Adrenal gland (tissue), 12 donors: ENCODE measurements around the gene RPUSD3. TPM values are rescaled to one million over a fixed set of nuclear protein-coding genes. Genes with fewer than 3 reads are reported as not detected.
A peak's percentile ranks its signal among the peaks of the same experiment; 100 is the strongest.
"Not testable (repeated sequence)": the region's sequence is repeated elsewhere in the genome, so short reads cannot be mapped to it uniquely, and the experiment has no call there.

Experiments
- DNase-seq, 7 donors: peaks; one replicate each; pipeline ENCODE4 v3.0.0-alpha.2; 2019 to 2020
- H3K27ac ChIP-seq, 5 donors: fragments of 200-600 bp; sonication (generic) in 4 of 5; 1 replicate in 3 of 5; 2 replicates in 2 of 5; pipeline versions ENCODE4 v1.5.1 to v1.8.0; 2016 to 2020; ENCODE audit warnings: mild to moderate bottlenecking in 1 of 5
- H3K27me3 ChIP-seq: fragments of 200-600 bp; 2 replicates; pipeline ENCODE4 v1.8.0; 2021
- H3K36me3 ChIP-seq, 2 donors: fragments of 200-600 bp; replicated peaks in 1 of 2; 1 replicate in 1 of 2; 2 replicates in 1 of 2; pipeline versions ENCODE4 v1.5.1 to v1.8.0; 2018 to 2022
- H3K4me1 ChIP-seq, 2 donors: fragments of 200-600 bp; replicated peaks in 1 of 2; 1 replicate in 1 of 2; 2 replicates in 1 of 2; pipeline versions ENCODE4 v1.5.1 to v1.8.0; 2018 to 2021
- H3K4me3 ChIP-seq, 4 donors: fragments of 200-600 bp; sonication (generic) in 3 of 4; one replicate each; pipeline ENCODE4 v1.5.1; 2016 to 2018
- H3K9me3 ChIP-seq, 3 donors: fragments of 200-600 bp; sonication (generic) in 1 of 3; replicated peaks in 1 of 3; 1 replicate in 2 of 3; 2 replicates in 1 of 3; pipeline versions ENCODE4 v1.5.1 to v1.8.0; 2016 to 2021
- CTCF ChIP-seq, 6 experiments: fragments of 450-650 bp in 4 of 6; fragments of 200-600 bp in 2 of 6; sonication (generic) in 1 of 6; IDR thresholded peaks; 1 replicate in 5 of 6; 2 replicates in 1 of 6; pipeline versions ENCODE4 v1.5.1 to v1.8.0; 2016 to 2021; ENCODE audit warnings: antibody characterized with exemption in 6 of 6, mild to moderate bottlenecking in 2 of 6, moderate library complexity in 1 of 6
- POLR2A ChIP-seq, 2 donors: fragments of 450-650 bp; IDR thresholded peaks; one replicate each; pipeline ENCODE4 v1.6.1; 2017; ENCODE audit warnings: antibody characterized with exemption in 2 of 2, mild to moderate bottlenecking in 2 of 2, moderate library complexity in 1 of 2
- WGBS, 4 donors: extraction: QIAGEN DNeasy Blood & Tissue Kit in 2 of 4; methylation state at CpG; one replicate each; pipeline versions ENCODE4 v1.1.5 to v1.1.7; 2013 to 2017; 5-methylcytosine and 5-hydroxymethylcytosine counted together
- intact Hi-C, 2 donors: fragments of 100-400 bp; cut with DNase I; formaldehyde crosslinking; loops; one replicate each; pipeline versions ENCODE4 v1.14.1 to v1.15.0; 2022 to 2023
- polyA plus RNA-seq, 3 donors: library from polyadenylated mRNA; stranded (reverse); fragments of 200-250 nt in 2 of 3; fragments of 350-450 nt in 1 of 3; fragmentation: Illumina TruSeq in 1 of 3; extraction: RNeasy Lipid Tissue Mini Kit (QIAGEN cat#74804) in 1 of 3; gene quantifications; one replicate each; pipeline ENCODE4 v1.2.3, GENCODE V29; 2013 to 2014
- total RNA-seq, 9 donors: library from RNA; depleted of rRNA in 4 of 9; stranded (reverse); fragments of >200 nt in 4 of 9; fragments of 120-200 nt in 1 of 9; fragmentation: NEBNext Ultra II Directional in 1 of 9; extraction: Animal tissue kit (Norgen Biotek cat#: 25700) in 1 of 9; gene quantifications; one replicate each; pipeline versions ENCODE4 v1.1.0 to v1.2.4, GENCODE V29; 2013 to 2023
- donor health status: healthy with polysubstance abuse.
- donor health status: Bipolar disorder and iron deficiency.
- donor health status: DM: yes; HTN: yes; CAD: no.
- donor health status: DM: no; HTN: no; CAD: no.
- donor health status: DM: no; HTN: no; CAD: no.
- donor health status: DM: yes; HTN: yes; CAD: no.

Gene RPUSD3
- total and polyA plus RNA-seq, 12 donors: 21.5 to 116 (median 48.3) TPM

GRCh38 chr3:9861201-9861600, 17.4 kb upstream of the RPUSD3 start:
- Histone ChIP-seq H3K27me3 (no peaks in the 10 kb centered on the region), H3K27ac (no peak overlapping the region), H3K36me3 (no peaks in the 10 kb centered on the region), H3K4me1 (peaks cover 19 to 24% of the 10 kb centered on the region in 2 donors), H3K9me3 (no peaks in the 10 kb centered on the region), H3K4me3 (no peak overlapping the region)
- WGBS, 4 donors: 95 to 100% (median 96%) methylated on average over 3 to 4 of the region's 4 CpGs
- TF ChIP-seq POLR2A (IDR thresholded peaks at IDR 0.05): no peak
- TF ChIP-seq CTCF (IDR thresholded peaks at IDR 0.05): no peak
- DNase-seq: no peak
- intact Hi-C loops: no loop called here

GRCh38 chr3:9859530-9860025, 15.8 kb upstream of the RPUSD3 start:
- Histone ChIP-seq H3K4me1 (peaks cover 11 to 13% of the 10 kb centered on the region in 2 donors), H3K4me3 (no peak overlapping the region), H3K9me3 (no peaks in the 10 kb centered on the region), H3K36me3 (no peaks in the 10 kb centered on the region), H3K27me3 (no peaks in the 10 kb centered on the region), H3K27ac (no peak overlapping the region)
- no peak for TF ChIP-seq POLR2A (IDR thresholded peaks at IDR 0.05)
- TF ChIP-seq CTCF (IDR thresholded peaks at IDR 0.05): no peak
- 88 to 93% (median 92%) methylated on average over 5 to 12 of the region's 12 CpGs for WGBS, 4 donors
- intact Hi-C loops: no loop called here
- no peak for DNase-seq

- Histone ChIP-seq H3K27ac (no peak overlapping the region), H3K4me1 (no peaks in the 10 kb centered on the region), H3K9me3 (no peaks in the 10 kb centered on the region), H3K36me3 (no peaks in the 10 kb centered on the region), H3K27me3 (no peaks in the 10 kb centered on the region), H3K4me3 (no peak overlapping the region)
- DNase-seq: no peak
- TF ChIP-seq CTCF (IDR thresholded peaks at IDR 0.05) (no peak), POLR2A (IDR thresholded peaks at IDR 0.05) (no peak)
- intact Hi-C loops: no loop called here
- 88 to 100% (median 96%) methylated on average over 1 to 3 of the region's 3 CpGs for WGBS, 4 donors
Observed at GRCh38 chr3:9855594-9855993, 11.8 kb upstream of the RPUSD3 start.

- intact Hi-C loops, H3K36me3 ChIP-seq, H3K4me3 ChIP-seq, H3K27me3 ChIP-seq, DNase-seq, H3K9me3 ChIP-seq, H3K27ac ChIP-seq, H3K4me1 ChIP-seq: not testable (repeated sequence)
- 82 to 88% (median 85%) methylated on average over 9 to 11 of the region's 11 CpGs for WGBS, 4 donors
Observed at GRCh38 chr3:9854291-9854940, 10.6 kb upstream of the RPUSD3 start.

- no peak overlapping the region for H3K27ac ChIP-seq
- intact Hi-C loops: no loop called here
- no peak for DNase-seq
Observed at GRCh38 chr3:9852528-9852927, 8.7 kb upstream of the RPUSD3 start.

GRCh38 chr3:9851926-9852325, 8.1 kb upstream of the RPUSD3 start:
- intact Hi-C loops, H3K27ac ChIP-seq, H3K9me3 ChIP-seq, H3K4me1 ChIP-seq, H3K36me3 ChIP-seq, H3K27me3 ChIP-seq, H3K4me3 ChIP-seq: not testable (repeated sequence)
- peak in 2 of 7 donors; percentile 32 to 44 for DNase-seq
- WGBS, 4 donors: 57 to 64% (median 61%) methylated on average over 6 of the region's 6 CpGs

More at GRCh38 chr3:9852528-9852927, 8.7 kb upstream of the RPUSD3 start:
- no peaks in the 10 kb centered on the region for H3K27me3 ChIP-seq
- WGBS, 4 donors: 86 to 94% (median 92%) methylated on average over 6 of the region's 6 CpGs
- H3K9me3 ChIP-seq: no peaks in the 10 kb centered on the region
- no peaks in the 10 kb centered on the region for H3K36me3 ChIP-seq
- no peaks in the 10 kb centered on the region for H3K4me1 ChIP-seq
- H3K4me3 ChIP-seq: no peak overlapping the region
- no peak for TF ChIP-seq POLR2A (IDR thresholded peaks at IDR 0.05)
- no peak for TF ChIP-seq CTCF (IDR thresholded peaks at IDR 0.05)

GRCh38 chr3:9851383-9851782, 7.6 kb upstream of the RPUSD3 start:
- H3K4me1 ChIP-seq, H3K4me3 ChIP-seq, DNase-seq, H3K9me3 ChIP-seq, H3K27me3 ChIP-seq, intact Hi-C loops, H3K36me3 ChIP-seq, H3K27ac ChIP-seq: not testable (repeated sequence)
- 84 to 90% (median 86%) methylated on average over 6 of the region's 6 CpGs for WGBS, 4 donors
